Dedifferentiated amniotic fluid mesenchymal stem cell (primary cell): Measurements from ENCODE around the gene SEC31B.

ENCODE experiments used
- DNase-seq: peaks from one replicate; pipeline ENCODE4 v3.0.0-alpha.2; 2016; ENCODE audit errors: extremely low spot score

SEC31B gene

DNA sequence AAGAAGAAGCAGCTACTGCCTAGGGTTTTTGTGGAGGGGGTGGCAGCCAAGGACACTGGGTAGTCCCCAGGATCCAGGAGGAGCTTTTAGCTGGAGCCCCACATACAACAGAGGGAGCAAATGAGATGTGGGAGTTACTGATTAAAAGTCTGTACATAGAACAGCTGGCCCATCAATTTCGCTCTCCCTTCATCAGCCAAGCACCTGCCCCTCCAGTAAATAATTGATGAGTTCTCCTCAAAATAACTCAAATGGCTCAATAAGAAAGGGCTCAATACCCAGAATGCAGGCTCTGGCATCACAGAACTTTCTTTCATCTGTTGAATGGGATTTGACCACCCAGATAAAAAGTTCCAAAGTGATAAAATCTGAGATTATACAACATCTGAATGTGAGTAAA lies 72.0 kb downstream of the SEC31B start:
- DNase-seq: no peak

DNA sequence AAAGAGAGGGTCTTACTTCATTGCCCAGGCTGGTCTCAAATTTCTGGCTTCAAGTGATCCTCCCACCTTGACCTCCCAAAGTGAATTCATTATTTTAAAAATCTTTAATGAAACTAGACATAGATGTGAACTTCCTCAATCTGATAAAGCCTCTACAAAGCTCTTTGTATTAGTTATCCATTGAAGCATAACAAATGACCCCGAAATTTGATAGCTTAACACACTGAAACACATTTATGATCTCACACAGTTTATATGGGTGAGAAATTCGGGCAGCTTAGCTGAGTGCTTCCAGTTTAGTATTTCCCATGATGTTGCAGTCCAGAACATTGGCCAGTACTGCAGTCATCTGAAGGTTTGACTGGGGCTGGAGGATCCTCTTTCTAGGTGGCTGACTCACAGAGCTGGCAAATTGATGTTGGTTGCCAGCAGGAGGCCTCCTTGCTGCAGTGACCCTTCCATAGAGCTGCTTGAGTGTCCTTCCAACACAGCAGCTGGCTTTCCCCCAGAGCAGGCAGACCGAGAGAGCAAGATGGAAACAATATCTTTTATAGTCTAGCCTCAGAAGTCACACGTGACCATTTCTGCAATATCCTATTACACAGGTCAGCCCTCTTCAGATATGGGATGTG lies 73.4 kb downstream of the SEC31B start:
- no peak for DNase-seq

DNA sequence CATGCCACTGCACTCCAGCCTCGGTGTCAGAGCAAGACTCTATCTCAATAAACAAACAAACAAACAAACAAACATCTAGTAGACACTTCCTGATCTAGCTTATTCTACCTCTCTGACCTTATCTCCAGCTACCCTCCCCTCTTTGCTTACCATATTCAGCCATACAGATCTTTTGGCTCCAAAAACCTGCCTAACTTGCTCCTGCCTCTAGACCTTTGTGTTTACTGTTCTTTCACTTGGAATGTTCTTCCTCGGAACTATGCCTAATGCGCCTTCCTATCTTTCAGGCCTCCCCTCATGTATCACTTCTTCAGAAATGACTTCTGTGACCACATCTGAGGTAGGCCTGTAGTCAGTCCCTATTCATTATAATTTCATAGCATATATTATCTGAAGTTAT lies 77.1 kb downstream of the SEC31B start:
- no peak for DNase-seq

DNA sequence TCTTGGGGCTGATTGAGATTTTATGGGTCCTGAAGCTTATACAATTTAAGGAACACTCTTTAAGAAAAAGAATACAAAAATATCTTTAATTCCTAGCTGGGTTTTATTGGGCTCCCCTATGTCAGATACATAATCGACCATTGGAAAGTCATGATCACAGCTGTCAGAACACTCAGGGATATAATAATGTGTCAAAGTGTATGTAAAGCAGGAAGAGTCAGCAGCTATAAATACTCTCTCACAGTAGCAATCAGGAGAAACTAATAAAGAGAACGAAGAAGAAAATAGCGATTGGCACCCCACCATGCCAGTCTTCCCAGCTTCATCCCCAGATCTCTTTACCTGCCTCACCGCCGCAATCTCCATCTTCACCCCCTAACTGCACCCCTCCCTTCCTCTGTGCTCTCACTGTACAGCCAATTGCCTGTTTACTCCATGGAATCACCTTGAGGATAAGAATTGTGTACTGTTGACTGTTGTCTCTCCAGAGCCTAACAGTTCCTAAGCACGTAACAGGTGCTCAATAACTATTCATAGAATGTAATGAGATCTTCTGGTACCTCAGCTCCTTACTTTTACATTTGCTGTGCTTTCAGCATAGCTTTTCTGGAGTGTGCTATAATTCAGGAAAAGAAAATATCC lies 80.9 kb downstream of the SEC31B start:
- no peak for DNase-seq
